Posterior cingulate gyrus (tissue), 11 donors: ENCODE results near the gene UGT1A5.
"Not testable (repeated sequence)": the region's sequence is repeated elsewhere in the genome, so short reads cannot be mapped to it uniquely, and the experiment has no call there.

Source experiments
- DNase-seq, 10 donors: peaks; one replicate each; pipeline versions ENCODE4 v3.0.0 to v3.0.0-alpha.2; 2020 to 2021; ENCODE audit warnings: mixed read lengths in 3 of 10
- intact Hi-C: fragments of 100-400 bp; cut with DNase I; formaldehyde crosslinking; loops from one replicate; pipeline ENCODE4 v1.15.1; 2023

The UGT1A5 gene

GRCh38 chr2:233743464-233744259 is 31.0 kb downstream of the UGT1A5 start:
- intact Hi-C loops = no loop called here
- peak in 3 of 10 donors; percentile 58 to 74 (median 63) for DNase-seq

- intact Hi-C loops = no loop called here
- no peak for DNase-seq
These were observed 32.5 kb downstream of the UGT1A5 start for GRCh38 chr2:233745073-233745755.

- DNase-seq, intact Hi-C loops: not testable (repeated sequence)
These were observed 33.1 kb downstream of the UGT1A5 start for GRCh38 chr2:233745838-233746237.

DNA sequence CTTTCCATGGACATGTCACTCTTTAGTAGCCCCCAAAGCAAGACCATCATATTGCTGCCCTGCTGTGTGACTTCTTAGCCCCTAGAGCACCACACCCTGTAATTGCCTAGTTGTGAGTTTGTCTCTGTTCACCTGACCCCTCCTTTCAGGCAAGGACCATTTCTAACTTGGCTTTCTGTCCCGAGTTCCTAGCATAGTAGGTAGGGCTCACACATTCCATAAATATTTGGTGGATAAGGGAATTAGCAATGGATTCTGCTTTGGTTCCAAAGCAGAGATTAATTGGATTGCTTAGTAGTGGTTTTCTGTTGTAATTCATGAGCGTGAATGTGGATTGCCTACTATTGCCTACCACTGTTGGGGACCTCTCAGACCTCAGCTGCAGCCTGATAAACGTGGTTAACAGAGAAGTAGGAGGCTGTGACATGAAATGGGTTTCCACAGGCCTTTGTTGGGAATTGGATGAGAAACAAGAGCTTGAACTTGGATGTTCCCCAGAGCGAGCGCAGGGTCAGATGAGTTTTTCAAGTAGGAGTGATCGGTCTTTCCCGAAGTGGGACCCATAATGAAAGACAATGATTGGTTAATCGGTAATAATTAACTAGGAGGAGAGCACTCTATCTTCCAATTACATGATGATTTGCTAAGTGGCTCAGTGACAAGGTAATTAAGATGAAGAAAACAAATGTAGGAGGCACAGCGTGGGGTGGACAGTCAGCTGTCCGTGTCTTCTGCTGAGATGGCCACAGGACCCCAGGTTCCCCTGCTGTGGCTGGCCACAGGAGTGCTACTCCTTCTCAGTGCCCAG is 34.0 kb downstream of the UGT1A5 start:
- intact Hi-C loops = no loop called here
- DNase-seq = no peak

- intact Hi-C loops = no loop called here
- no peak for DNase-seq
These were observed 34.5 kb downstream of the UGT1A5 start for GRCh38 chr2:233747283-233747544.

DNA sequence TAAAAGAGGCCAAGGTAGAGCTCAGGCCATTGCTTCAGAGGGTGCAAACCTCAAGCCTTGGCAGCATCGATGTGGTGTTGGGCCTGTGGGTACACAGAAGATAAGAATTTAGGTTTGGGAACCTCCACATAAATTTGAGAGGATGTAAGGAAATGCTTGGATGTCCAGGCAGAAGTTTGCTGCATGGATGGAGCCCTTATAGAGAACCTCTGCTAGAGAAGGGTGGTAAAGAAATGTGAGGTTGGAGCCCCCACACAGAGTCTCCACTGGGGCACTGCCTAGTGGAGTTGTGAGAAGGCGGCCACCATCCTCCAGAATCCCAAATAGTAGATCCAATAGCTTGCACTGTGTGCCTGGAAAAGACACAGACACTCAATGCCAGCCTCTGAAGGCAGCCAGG is 38.0 kb downstream of the UGT1A5 start:
- intact Hi-C loops, DNase-seq: not testable (repeated sequence)

DNA sequence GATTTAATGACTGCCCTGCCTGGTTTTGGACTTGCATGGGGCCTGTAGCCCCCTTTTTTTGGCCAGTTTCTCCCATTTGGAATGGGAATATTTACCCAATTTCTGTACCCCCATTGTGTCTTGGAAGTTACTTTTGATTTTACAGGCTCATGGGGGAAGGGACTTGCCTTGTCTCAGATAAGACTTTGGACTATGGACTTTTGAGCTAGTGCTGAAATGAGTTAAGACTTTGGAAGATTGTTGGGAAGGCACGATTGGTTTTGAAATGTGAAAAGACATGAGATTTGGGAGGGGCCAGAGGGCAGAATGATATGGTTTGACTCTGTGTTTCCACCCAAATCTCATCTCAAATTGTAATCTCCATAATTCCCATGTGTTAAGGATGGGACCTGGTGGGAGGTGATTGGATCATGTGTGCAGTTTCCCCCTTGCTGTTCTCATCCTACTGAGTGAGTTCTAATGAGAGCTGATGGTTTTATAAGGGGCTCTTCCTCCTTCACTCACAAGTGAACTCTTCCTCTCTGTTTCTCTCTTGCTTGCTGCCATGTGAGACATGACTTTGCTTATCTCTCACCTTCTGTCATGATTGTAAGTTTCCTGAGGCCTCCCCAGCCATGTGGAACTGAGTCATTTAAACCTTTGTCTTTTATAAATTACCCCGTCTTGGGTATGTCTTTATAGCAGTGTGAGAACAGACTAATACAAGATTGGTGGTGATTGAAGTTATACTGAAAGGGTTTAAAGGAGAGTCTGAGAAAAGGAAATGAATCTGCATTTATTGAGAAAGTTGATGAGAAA is 38.7 kb downstream of the UGT1A5 start:
- intact Hi-C loops, DNase-seq: not testable (repeated sequence)

- intact Hi-C loops = no loop called here
- peak in 1 of 10 donors; percentile 84 for DNase-seq
These were observed 42.3 kb downstream of the UGT1A5 start for GRCh38 chr2:233754872-233755611.

GRCh38 chr2:233756429-233757081 is 43.8 kb downstream of the UGT1A5 start:
- no peak for DNase-seq
- intact Hi-C loops = no loop called here

- no peak for DNase-seq
- intact Hi-C loops = no loop called here
These were observed 45.4 kb downstream of the UGT1A5 start for GRCh38 chr2:233758141-233758540.

- DNase-seq = no peak
- intact Hi-C loops = no loop called here
These were observed 46.1 kb downstream of the UGT1A5 start for GRCh38 chr2:233758849-233759248.

DNA sequence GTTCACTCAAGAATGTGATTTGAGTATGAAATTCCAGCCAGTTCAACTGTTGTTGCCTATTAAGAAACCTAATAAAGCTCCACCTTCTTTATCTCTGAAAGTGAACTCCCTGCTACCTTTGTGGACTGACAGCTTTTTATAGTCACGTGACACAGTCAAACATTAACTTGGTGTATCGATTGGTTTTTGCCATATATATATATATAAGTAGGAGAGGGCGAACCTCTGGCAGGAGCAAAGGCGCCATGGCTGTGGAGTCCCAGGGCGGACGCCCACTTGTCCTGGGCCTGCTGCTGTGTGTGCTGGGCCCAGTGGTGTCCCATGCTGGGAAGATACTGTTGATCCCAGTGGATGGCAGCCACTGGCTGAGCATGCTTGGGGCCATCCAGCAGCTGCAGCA is 47.3 kb downstream of the UGT1A5 start, which contains the start of gene UGT1A1:
Gene UGT1A1 (plus strand): TSS at position 228 of the 400 bp plus-strand sequence. CDS start 18 bp downstream, at position 246.
- intact Hi-C loops = no loop called here
- DNase-seq = no peak

- no peak for DNase-seq
- intact Hi-C loops = no loop called here
These were observed 48.5 kb downstream of the UGT1A5 start for GRCh38 chr2:233761040-233761769.

GRCh38 chr2:233764264-233764663 is 51.6 kb downstream of the UGT1A5 start:
- intact Hi-C loops = no loop called here

GRCh38 chr2:233764761-233765160 is 52.1 kb downstream of the UGT1A5 start:
- intact Hi-C loops = no loop called here
- DNase-seq = no peak

More at GRCh38 chr2:233764264-233764663, 51.6 kb downstream of the UGT1A5 start:
- no peak for DNase-seq

- intact Hi-C loops = no loop called here
- no peak for DNase-seq
These were observed 53.7 kb downstream of the UGT1A5 start for GRCh38 chr2:233766416-233766815.

DNA sequence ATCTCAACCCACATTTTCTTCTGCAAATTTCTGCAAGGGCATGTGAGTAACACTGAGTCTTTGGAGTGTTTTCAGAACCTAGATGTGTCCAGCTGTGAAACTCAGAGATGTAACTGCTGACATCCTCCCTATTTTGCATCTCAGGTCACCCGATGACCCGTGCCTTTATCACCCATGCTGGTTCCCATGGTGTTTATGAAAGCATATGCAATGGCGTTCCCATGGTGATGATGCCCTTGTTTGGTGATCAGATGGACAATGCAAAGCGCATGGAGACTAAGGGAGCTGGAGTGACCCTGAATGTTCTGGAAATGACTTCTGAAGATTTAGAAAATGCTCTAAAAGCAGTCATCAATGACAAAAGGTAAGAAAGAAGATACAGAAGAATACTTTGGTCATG is 55.4 kb downstream of the UGT1A5 start:
- no peak for DNase-seq
- intact Hi-C loops = no loop called here

GRCh38 chr2:233769260-233769659 is 56.6 kb downstream of the UGT1A5 start:
- intact Hi-C loops = no loop called here
- DNase-seq = no peak

DNA sequence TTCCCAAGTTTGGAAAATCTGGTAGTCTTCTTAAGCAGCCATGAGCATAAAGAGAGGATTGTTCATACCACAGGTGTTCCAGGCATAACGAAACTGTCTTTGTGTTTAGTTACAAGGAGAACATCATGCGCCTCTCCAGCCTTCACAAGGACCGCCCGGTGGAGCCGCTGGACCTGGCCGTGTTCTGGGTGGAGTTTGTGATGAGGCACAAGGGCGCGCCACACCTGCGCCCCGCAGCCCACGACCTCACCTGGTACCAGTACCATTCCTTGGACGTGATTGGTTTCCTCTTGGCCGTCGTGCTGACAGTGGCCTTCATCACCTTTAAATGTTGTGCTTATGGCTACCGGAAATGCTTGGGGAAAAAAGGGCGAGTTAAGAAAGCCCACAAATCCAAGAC is 59.4 kb downstream of the UGT1A5 start:
- DNase-seq = no peak
- intact Hi-C loops = no loop called here
